ENCODE measurements around the gene IRAG1. TPM values are rescaled to one million over a fixed set of nuclear protein-coding genes. Genes with fewer than 3 reads are reported as not detected.
A peak's percentile ranks its signal among the peaks of the same experiment; 100 is the strongest.

The IRAG1 gene
- total RNA-seq, result 100 to 1,000 TPM; 189 to 518 TPM
- 100 to 1,000 TPM in 1 of 2 donors, 10 to 100 TPM in 1; 92.3 to 135 TPM for polyA plus RNA-seq
- long read RNA-seq, donor 1, partial matches to known transcripts, result 883 of 1,129 reads
- long read RNA-seq, donor 1, other reads (novel, unspliced or antisense), result 246 of 1,129 reads
- long read RNA-seq, donor 2, partial matches to known transcripts, result 53 of 97 reads
- long read RNA-seq, donor 2, other reads (novel, unspliced or antisense), result 44 of 97 reads

- 3 to 6% methylated on average over 18 of the region's 18 CpGs for WGBS, 2 donors
- H3K36me3 ChIP-seq (ENCODE audit: control insufficient read depth in 1 of 2, insufficient read depth in 2 of 2, low read length in 1 of 2), result no peaks in the 10 kb centered on the region
- H3K4me1 ChIP-seq (ENCODE audit: control insufficient read depth in 1 of 2, insufficient read depth in 2 of 2, low read length in 2 of 2), result peaks cover 0 to 8% of the 10 kb centered on the region in 2 donors
- peak within 1 kb of the TSS; percentile 87 to 98 for H3K4me3 ChIP-seq (ENCODE audit: low read length in 2 of 2)
- DNase-seq, result peak; percentile 87 to 92
- ATAC-seq (ENCODE audit: low FRiP score), result peak; percentile 82
- no peaks in the 10 kb centered on the region for H3K27me3 ChIP-seq (ENCODE audit: control insufficient read depth in 1 of 2, insufficient read depth in 2 of 2, low read length in 1 of 2)
- intact Hi-C loops (cut with DNase I), result loop anchor here (5.0 kb wide), 3 partner anchors 36 to 121 kb away; no protein-coding TSS in a partner anchor
- H3K9me3 ChIP-seq (ENCODE audit: control insufficient read depth, low read length), result no peaks in the 10 kb centered on the region
- peak within 1 kb of the TSS; percentile 92 to 99 for H3K27ac ChIP-seq (ENCODE audit: low read depth in 1 of 2, low read length in 2 of 2)
Observed at GRCh38 chr11:10693509-10694081, at the start of gene IRAG1. Gene IRAG1, minus strand, starts transcription at chr11:10693755. Its CDS starts 153 bp downstream, at chr11:10693602.

GRCh38 chr11:10742460-10743208 lies 49.1 kb upstream of the IRAG1 start:
- Histone ChIP-seq H3K4me1 (ENCODE audit: control insufficient read depth in 1 of 2, insufficient read depth in 2 of 2, low read length in 2 of 2) (no peaks in the 10 kb centered on the region), H3K36me3 (ENCODE audit: control insufficient read depth in 1 of 2, insufficient read depth in 2 of 2, low read length in 1 of 2) (no peaks in the 10 kb centered on the region), H3K9me3 (ENCODE audit: control insufficient read depth, low read length) (no peaks in the 10 kb centered on the region), H3K4me3 (ENCODE audit: low read length in 2 of 2) (no peak overlapping the region), H3K27ac (ENCODE audit: low read depth in 1 of 2, low read length in 2 of 2) (no peak overlapping the region), H3K27me3 (ENCODE audit: control insufficient read depth in 1 of 2, insufficient read depth in 2 of 2, low read length in 1 of 2) (no peaks in the 10 kb centered on the region)
- WGBS, 2 donors, result 77% methylated on average over 9 of the region's 9 CpGs
- DNase-seq (no peak), ATAC-seq (ENCODE audit: low FRiP score) (no peak)
- intact Hi-C loops (cut with DNase I), result no loop called here

GRCh38 chr11:10735481-10736475 lies 42.2 kb upstream of the IRAG1 start:
- Histone ChIP-seq H3K27me3 (ENCODE audit: control insufficient read depth in 1 of 2, insufficient read depth in 2 of 2, low read length in 1 of 2) (no peaks in the 10 kb centered on the region), H3K4me1 (ENCODE audit: control insufficient read depth in 1 of 2, insufficient read depth in 2 of 2, low read length in 2 of 2) (peaks cover 0 to 2% of the 10 kb centered on the region in 2 donors), H3K4me3 (ENCODE audit: low read length in 2 of 2) (no peak overlapping the region), H3K36me3 (ENCODE audit: control insufficient read depth in 1 of 2, insufficient read depth in 2 of 2, low read length in 1 of 2) (no peaks in the 10 kb centered on the region), H3K27ac (ENCODE audit: low read depth in 1 of 2, low read length in 2 of 2) (no peak overlapping the region), H3K9me3 (ENCODE audit: control insufficient read depth, low read length) (no peaks in the 10 kb centered on the region)
- 4% methylated on average over 21 of the region's 21 CpGs for WGBS, 2 donors
- peak; percentile 97 to 98 for DNase-seq
- ATAC-seq (ENCODE audit: low FRiP score), result peak; percentile 99
- intact Hi-C loops (cut with DNase I), result loop anchor here (1.0 to 10.0 kb wide), 8 partner anchors 88 to 411 kb away; partner anchors contain the start of gene LYVE1 (in 1 of the 2)

GRCh38 chr11:10731064-10731680 lies 37.6 kb upstream of the IRAG1 start:
- intact Hi-C loops (cut with DNase I), result loop anchor here (5.0 to 10.0 kb wide), 6 partner anchors 39 to 406 kb away; partner anchors contain the start of genes IRAG1 (in 1 of the 2) and LYVE1 (in 1 of the 2)
- WGBS, 2 donors, result 87 to 88% methylated on average over 3 of the region's 3 CpGs
- no peak for DNase-seq
- H3K4me1 ChIP-seq (ENCODE audit: control insufficient read depth in 1 of 2, insufficient read depth in 2 of 2, low read length in 2 of 2), result peaks cover 0 to 2% of the 10 kb centered on the region in 2 donors
- no peaks in the 10 kb centered on the region for H3K27me3 ChIP-seq (ENCODE audit: control insufficient read depth in 1 of 2, insufficient read depth in 2 of 2, low read length in 1 of 2)
- H3K27ac ChIP-seq (ENCODE audit: low read depth in 1 of 2, low read length in 2 of 2), result no peak overlapping the region
- H3K36me3 ChIP-seq (ENCODE audit: control insufficient read depth in 1 of 2, insufficient read depth in 2 of 2, low read length in 1 of 2), result no peaks in the 10 kb centered on the region
- no peaks in the 10 kb centered on the region for H3K9me3 ChIP-seq (ENCODE audit: control insufficient read depth, low read length)
- no peak overlapping the region for H3K4me3 ChIP-seq (ENCODE audit: low read length in 2 of 2)
- ATAC-seq (ENCODE audit: low FRiP score), result no peak

- ATAC-seq (ENCODE audit: low FRiP score), result no peak
- peaks cover 0 to 2% of the 10 kb centered on the region in 2 donors for H3K4me1 ChIP-seq (ENCODE audit: control insufficient read depth in 1 of 2, insufficient read depth in 2 of 2, low read length in 2 of 2)
- intact Hi-C loops (cut with DNase I), result loop anchor here (5.0 to 10.0 kb wide), 6 partner anchors 38 to 405 kb away; partner anchors contain the start of genes IRAG1 (in 1 of the 2) and LYVE1 (in 1 of the 2)
- WGBS, 2 donors, result 91 to 96% methylated on average over 3 of the region's 3 CpGs
- no peaks in the 10 kb centered on the region for H3K27me3 ChIP-seq (ENCODE audit: control insufficient read depth in 1 of 2, insufficient read depth in 2 of 2, low read length in 1 of 2)
- H3K36me3 ChIP-seq (ENCODE audit: control insufficient read depth in 1 of 2, insufficient read depth in 2 of 2, low read length in 1 of 2), result no peaks in the 10 kb centered on the region
- DNase-seq, result no peak
- no peak overlapping the region for H3K4me3 ChIP-seq (ENCODE audit: low read length in 2 of 2)
- no peak overlapping the region for H3K27ac ChIP-seq (ENCODE audit: low read depth in 1 of 2, low read length in 2 of 2)
- no peaks in the 10 kb centered on the region for H3K9me3 ChIP-seq (ENCODE audit: control insufficient read depth, low read length)
Observed at GRCh38 chr11:10730151-10730550, 36.6 kb upstream of the IRAG1 start.

GRCh38 chr11:10728789-10729472 lies 35.4 kb upstream of the IRAG1 start:
- no peaks in the 10 kb centered on the region for H3K9me3 ChIP-seq (ENCODE audit: control insufficient read depth, low read length)
- no peak for DNase-seq
- intact Hi-C loops (cut with DNase I), result no loop called here
- 33 to 35% methylated on average over 20 of the region's 20 CpGs for WGBS, 2 donors
- no peaks in the 10 kb centered on the region for H3K36me3 ChIP-seq (ENCODE audit: control insufficient read depth in 1 of 2, insufficient read depth in 2 of 2, low read length in 1 of 2)
- H3K27me3 ChIP-seq (ENCODE audit: control insufficient read depth in 1 of 2, insufficient read depth in 2 of 2, low read length in 1 of 2), result no peaks in the 10 kb centered on the region
- no peaks in the 10 kb centered on the region for H3K4me1 ChIP-seq (ENCODE audit: control insufficient read depth in 1 of 2, insufficient read depth in 2 of 2, low read length in 2 of 2)
- H3K4me3 ChIP-seq (ENCODE audit: low read length in 2 of 2), result no peak overlapping the region
- ATAC-seq (ENCODE audit: low FRiP score), result no peak
- H3K27ac ChIP-seq (ENCODE audit: low read depth in 1 of 2, low read length in 2 of 2), result no peak overlapping the region

- no peaks in the 10 kb centered on the region for H3K36me3 ChIP-seq (ENCODE audit: control insufficient read depth in 1 of 2, insufficient read depth in 2 of 2, low read length in 1 of 2)
- no peak for DNase-seq
- no peaks in the 10 kb centered on the region for H3K4me1 ChIP-seq (ENCODE audit: control insufficient read depth in 1 of 2, insufficient read depth in 2 of 2, low read length in 2 of 2)
- H3K27me3 ChIP-seq (ENCODE audit: control insufficient read depth in 1 of 2, insufficient read depth in 2 of 2, low read length in 1 of 2), result no peaks in the 10 kb centered on the region
- H3K4me3 ChIP-seq (ENCODE audit: low read length in 2 of 2), result no peak overlapping the region
- H3K9me3 ChIP-seq (ENCODE audit: control insufficient read depth, low read length), result no peaks in the 10 kb centered on the region
- H3K27ac ChIP-seq (ENCODE audit: low read depth in 1 of 2, low read length in 2 of 2), result no peak overlapping the region
- no peak for ATAC-seq (ENCODE audit: low FRiP score)
- 86 to 88% methylated on average over 3 of the region's 3 CpGs for WGBS, 2 donors
- intact Hi-C loops (cut with DNase I), result no loop called here
Observed at GRCh38 chr11:10728154-10728553, 34.6 kb upstream of the IRAG1 start.

Measured in aorta (tissue), 5 donors.